ENCODE results near the gene CTSW.
"Not testable (repeated sequence)": the region's sequence is repeated elsewhere in the genome, so short reads cannot be mapped to it uniquely, and the experiment has no call there.

The CTSW gene

GRCh38 chr11:65879617-65880016 lies at the start of gene CTSW:
TSS of gene CTSW (plus strand) at chr11:65879837. CDS start at chr11:65879855, 18 bp downstream.
- DNase-seq = no peak

GRCh38 chr11:65832231-65832630 lies 47.4 kb upstream of the CTSW start:
- not testable (repeated sequence) for DNase-seq

GRCh38 chr11:65833297-65834030 lies 46.2 kb upstream of the CTSW start, which contains the start of gene SNX32:
TSS of gene SNX32 (plus strand) at chr11:65833963. CDS start at chr11:65834066, 103 bp downstream.
- DNase-seq = peak; percentile 94

- DNase-seq = no peak
These were observed 45.4 kb upstream of the CTSW start for GRCh38 chr11:65834202-65834601.

- no peak for DNase-seq
These were observed 37.5 kb upstream of the CTSW start for GRCh38 chr11:65842144-65842543.

- no peak for DNase-seq
These were observed 35.8 kb upstream of the CTSW start for GRCh38 chr11:65843811-65844210.

- DNase-seq = no peak
These were observed 35.3 kb upstream of the CTSW start for GRCh38 chr11:65844231-65844872.

- no peak for DNase-seq
These were observed 31.9 kb upstream of the CTSW start for GRCh38 chr11:65847746-65848145.

- not testable (repeated sequence) for DNase-seq
These were observed 30.9 kb upstream of the CTSW start for GRCh38 chr11:65848693-65849092.

- DNase-seq = no peak
These were observed 30.3 kb upstream of the CTSW start for GRCh38 chr11:65849366-65849765.

- no peak for DNase-seq
These were observed 29.8 kb upstream of the CTSW start for GRCh38 chr11:65849771-65850216.

- DNase-seq = no peak
These were observed 29.2 kb upstream of the CTSW start for GRCh38 chr11:65850217-65851082.

GRCh38 chr11:65851083-65851579 lies 28.5 kb upstream of the CTSW start:
- no peak for DNase-seq

- DNase-seq = no peak
These were observed 27.7 kb upstream of the CTSW start for GRCh38 chr11:65851811-65852507.

GRCh38 chr11:65852508-65853245 lies 27.0 kb upstream of the CTSW start:
- no peak for DNase-seq

GRCh38 chr11:65853246-65853979 lies 26.2 kb upstream of the CTSW start:
- no peak for DNase-seq

GRCh38 chr11:65854161-65854592 lies 25.5 kb upstream of the CTSW start:
- DNase-seq = no peak

GRCh38 chr11:65854852-65855837 lies 24.5 kb upstream of the CTSW start:
- no peak for DNase-seq

GRCh38 chr11:65855927-65856363 lies 23.7 kb upstream of the CTSW start:
- DNase-seq = no peak

Data from activated CD4-positive, alpha-beta T cell treated with anti-CD3 and anti-CD28 coated beads, Interleukin-2, amount 50 U/mL, for 1 hour (primary cell).